Memory B cell (primary cell): Measurements from ENCODE around the gene WDFY3.
A peak's percentile ranks its signal among the peaks of the same experiment; 100 is the strongest.

Experiments used
- ATAC-seq: fragments of 150-1000 bp; cut with Tn5 transposase; 2 replicates; pipeline ENCODE4 v1.10.0; 2021; ENCODE audit warnings: low read depth, mild to moderate bottlenecking, moderate library complexity
- DNase-seq, 2 donors: peaks; one replicate each; pipeline ENCODE4 v3.0.0; 2022; ENCODE audit warnings: low spot score in 2 of 2
- H3K27ac Mint-ChIP-seq: one replicate; pipeline ENCODE4 v1.8.0; 2022; ENCODE audit warnings: mild to moderate bottlenecking, moderate library complexity, mixed read lengths
- H3K27me3 Mint-ChIP-seq: one replicate; pipeline ENCODE4 v1.8.0; 2022; ENCODE audit warnings: mixed read lengths
- H3K36me3 Mint-ChIP-seq: one replicate; pipeline ENCODE4 v1.8.0; 2022; ENCODE audit warnings: mild to moderate bottlenecking, mixed read lengths
- H3K4me1 Mint-ChIP-seq: one replicate; pipeline ENCODE4 v1.8.0; 2022; ENCODE audit warnings: mixed read lengths
- H3K4me3 Mint-ChIP-seq: one replicate; pipeline ENCODE4 v1.8.0; 2022; ENCODE audit warnings: mild to moderate bottlenecking, moderate library complexity, mixed read lengths
- H3K9me3 Mint-ChIP-seq: one replicate; pipeline ENCODE4 v1.8.0; 2022; ENCODE audit warnings: mixed read lengths

Gene WDFY3

DNA sequence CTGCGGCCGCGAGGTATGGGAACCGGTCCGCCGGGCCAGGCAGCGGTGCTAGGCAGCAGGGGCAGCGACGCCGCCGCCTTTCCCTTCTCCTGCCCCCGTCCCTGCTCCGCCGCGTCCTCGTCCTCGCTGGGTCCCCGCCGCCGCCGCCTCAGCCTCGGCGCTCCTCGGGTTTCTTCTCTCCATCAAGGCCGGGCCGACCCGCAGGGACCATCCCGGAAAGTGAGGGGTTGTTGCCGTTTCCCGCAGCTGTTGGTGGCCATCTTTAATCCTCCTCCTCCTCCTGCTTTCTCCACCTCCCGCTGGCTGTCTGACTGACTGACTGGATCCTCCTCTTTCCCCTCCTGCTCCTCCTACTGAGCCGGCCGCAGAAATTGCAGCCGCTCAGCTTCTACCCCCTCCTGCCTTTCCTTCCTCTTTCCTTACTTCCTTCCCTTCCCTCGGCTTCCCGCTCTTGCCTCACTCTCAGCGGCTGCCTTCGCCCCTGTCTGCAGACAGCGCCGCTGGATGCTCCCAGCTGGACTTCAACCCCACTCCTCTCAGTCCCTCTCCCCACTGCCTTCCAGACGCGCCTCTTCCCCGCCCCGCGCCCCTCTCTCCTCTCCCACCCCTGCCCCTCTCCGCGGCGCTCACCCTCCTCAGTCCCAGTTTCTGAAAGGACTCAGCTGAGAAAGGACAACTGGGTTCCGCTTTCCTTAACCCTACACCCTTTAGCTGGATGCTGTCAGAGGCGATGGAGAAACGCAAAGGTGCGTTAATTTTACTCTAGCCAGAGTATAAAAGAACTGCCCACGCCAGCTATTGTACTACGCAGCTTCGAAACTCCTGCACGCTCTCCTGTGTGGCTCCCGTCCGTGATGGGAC is at the start of gene WDFY3:
WDFY3 (minus strand) TSS at position 309 of the 861 bp plus-strand sequence. CDS start 106,099 bp downstream, outside the sequence.
- Mint-ChIP-seq H3K36me3 (peaks cover 2% of the 10 kb centered on the region), H3K27me3 (peaks cover 17% of the 10 kb centered on the region), H3K4me3 (peak within 1 kb of the TSS; percentile 87), H3K4me1 (peaks cover 14% of the 10 kb centered on the region), H3K9me3 (no peaks in the 10 kb centered on the region), H3K27ac (peak within 1 kb of the TSS; percentile 14)
- ATAC-seq: peak; percentile 26
- peak in 1 of 2 donors; percentile 14 for DNase-seq

GRCh38 chr4:85005865-85006377 is 39.4 kb upstream of the WDFY3 start:
- no peak for ATAC-seq
- Mint-ChIP-seq H3K27me3 (peaks cover 1% of the 10 kb centered on the region), H3K36me3 (no peaks in the 10 kb centered on the region), H3K4me1 (no peaks in the 10 kb centered on the region), H3K27ac (no peak overlapping the region), H3K9me3 (no peaks in the 10 kb centered on the region), H3K4me3 (no peak overlapping the region)
- DNase-seq: no peak

DNA sequence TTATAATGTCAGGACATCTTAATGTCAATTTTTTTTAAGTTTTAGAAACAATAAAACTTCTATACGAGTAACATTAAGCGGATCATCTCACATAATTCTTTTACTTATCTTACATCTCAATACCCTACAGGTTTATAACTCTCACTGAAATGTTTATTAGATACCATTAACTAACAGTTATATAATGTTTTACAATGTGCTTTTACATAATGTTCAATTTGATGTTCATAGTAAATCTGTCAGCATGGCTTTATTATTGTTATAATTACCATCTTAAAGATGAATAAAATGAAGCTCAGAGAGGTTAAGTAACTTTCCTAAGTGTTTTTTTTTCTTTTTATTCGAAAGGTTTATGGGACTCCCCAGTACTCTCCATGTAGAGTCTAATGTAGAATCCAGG is 33.9 kb upstream of the WDFY3 start:
- no peaks in the 10 kb centered on the region for H3K36me3 Mint-ChIP-seq
- ATAC-seq: no peak
- H3K4me3 Mint-ChIP-seq: no peak overlapping the region
- no peak overlapping the region for H3K27ac Mint-ChIP-seq
- no peaks in the 10 kb centered on the region for H3K4me1 Mint-ChIP-seq
- no peaks in the 10 kb centered on the region for H3K9me3 Mint-ChIP-seq
- DNase-seq: no peak
- peaks cover 3% of the 10 kb centered on the region for H3K27me3 Mint-ChIP-seq

GRCh38 chr4:84995386-84995785 is 28.9 kb upstream of the WDFY3 start:
- no peak for ATAC-seq
- Mint-ChIP-seq H3K27me3 (peaks cover 3% of the 10 kb centered on the region), H3K36me3 (no peaks in the 10 kb centered on the region), H3K4me1 (no peaks in the 10 kb centered on the region), H3K9me3 (peaks cover 2% of the 10 kb centered on the region), H3K27ac (no peak overlapping the region), H3K4me3 (no peak overlapping the region)
- no peak for DNase-seq

GRCh38 chr4:84994280-84994679 is 27.8 kb upstream of the WDFY3 start:
- no peak for DNase-seq
- no peaks in the 10 kb centered on the region for H3K4me1 Mint-ChIP-seq
- H3K9me3 Mint-ChIP-seq: peaks cover 2% of the 10 kb centered on the region
- H3K4me3 Mint-ChIP-seq: no peak overlapping the region
- H3K27ac Mint-ChIP-seq: no peak overlapping the region
- no peaks in the 10 kb centered on the region for H3K36me3 Mint-ChIP-seq
- peaks cover 3% of the 10 kb centered on the region for H3K27me3 Mint-ChIP-seq
- ATAC-seq: no peak

DNA sequence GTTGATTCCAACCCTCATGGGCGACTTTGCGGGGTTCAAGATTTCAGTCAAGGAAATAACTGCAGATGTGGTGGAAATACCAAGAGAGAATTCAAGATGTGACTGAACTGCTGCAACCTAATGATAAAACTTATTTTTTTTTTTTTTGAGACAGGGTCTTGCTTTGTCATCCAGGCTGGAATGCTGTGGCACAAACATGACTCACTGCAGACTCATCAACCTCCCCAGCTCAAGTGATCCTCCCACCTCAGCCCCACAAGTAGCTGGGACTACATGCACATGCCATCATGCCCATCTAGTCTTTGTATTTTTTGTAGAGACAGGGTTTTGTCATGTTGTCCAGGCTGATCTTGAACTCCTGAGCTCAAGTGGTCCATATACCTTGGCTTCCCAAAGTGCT is 19.5 kb upstream of the WDFY3 start:
- no peaks in the 10 kb centered on the region for H3K4me1 Mint-ChIP-seq
- H3K27me3 Mint-ChIP-seq: peaks cover 6% of the 10 kb centered on the region
- no peak for ATAC-seq
- no peaks in the 10 kb centered on the region for H3K36me3 Mint-ChIP-seq
- peaks cover 3% of the 10 kb centered on the region for H3K9me3 Mint-ChIP-seq
- no peak overlapping the region for H3K4me3 Mint-ChIP-seq
- DNase-seq: no peak
- H3K27ac Mint-ChIP-seq: no peak overlapping the region

DNA sequence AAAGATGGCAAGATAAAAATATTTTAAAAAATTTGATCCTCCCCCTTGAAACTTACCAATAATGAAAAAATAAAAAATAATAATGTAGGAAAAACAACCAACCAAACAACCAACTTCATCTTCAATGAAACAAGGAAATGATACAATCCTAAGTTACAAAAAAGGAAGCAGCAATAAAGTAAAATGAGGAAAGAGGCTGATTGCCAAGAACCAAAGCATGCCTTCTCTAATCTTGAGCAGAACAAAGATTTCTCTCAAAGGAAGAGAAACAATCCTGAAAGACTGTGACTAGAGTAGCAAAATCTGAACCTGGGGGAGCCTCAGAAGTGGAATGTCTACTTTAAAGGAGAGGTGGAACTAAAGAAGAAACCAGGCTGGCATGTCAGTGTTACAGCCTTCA is 10.9 kb upstream of the WDFY3 start:
- Mint-ChIP-seq H3K27me3 (peaks cover 5% of the 10 kb centered on the region), H3K27ac (no peak overlapping the region), H3K4me3 (no peak overlapping the region), H3K36me3 (no peaks in the 10 kb centered on the region), H3K9me3 (peaks cover 3% of the 10 kb centered on the region), H3K4me1 (no peaks in the 10 kb centered on the region)
- no peak for ATAC-seq
- DNase-seq: no peak

GRCh38 chr4:84973856-84974255 is 7.4 kb upstream of the WDFY3 start:
- H3K9me3 Mint-ChIP-seq: no peaks in the 10 kb centered on the region
- H3K4me3 Mint-ChIP-seq: no peak overlapping the region
- ATAC-seq (no peak), DNase-seq (no peak)
- H3K36me3 Mint-ChIP-seq: no peaks in the 10 kb centered on the region
- H3K4me1 Mint-ChIP-seq: no peaks in the 10 kb centered on the region
- H3K27ac Mint-ChIP-seq: no peak overlapping the region
- H3K27me3 Mint-ChIP-seq: peaks cover 7% of the 10 kb centered on the region

DNA sequence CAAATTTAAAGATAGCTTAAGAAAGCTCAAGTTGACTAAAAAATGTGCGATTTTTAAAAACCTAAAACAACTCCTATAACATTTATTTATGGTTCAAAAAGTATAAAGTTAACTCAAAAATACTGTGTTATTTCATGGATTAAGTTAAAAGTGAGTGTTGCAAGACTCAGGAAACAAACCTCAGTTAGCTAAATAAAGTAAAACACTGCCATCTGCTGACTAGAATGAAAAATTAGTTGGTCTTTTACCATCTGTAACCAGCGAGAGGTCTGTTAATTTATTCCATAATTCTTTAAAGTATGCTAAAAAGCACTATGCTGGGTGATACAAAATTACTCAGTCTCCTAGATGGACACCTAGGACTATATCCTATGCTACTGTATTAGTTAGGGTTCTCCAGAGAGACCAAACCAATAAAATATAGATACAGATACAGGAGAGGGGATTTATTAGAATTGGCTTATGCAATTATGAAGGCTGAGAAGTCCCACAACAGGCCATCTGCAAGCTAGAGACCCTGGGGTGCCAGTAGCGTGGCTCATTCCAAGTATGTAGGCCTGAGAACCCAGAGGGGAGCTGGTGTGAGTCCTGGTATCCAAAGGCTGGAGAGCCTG is 4.9 kb upstream of the WDFY3 start:
- Mint-ChIP-seq H3K27ac (no peak overlapping the region), H3K27me3 (peaks cover 16% of the 10 kb centered on the region), H3K36me3 (peaks cover 1% of the 10 kb centered on the region), H3K9me3 (no peaks in the 10 kb centered on the region), H3K4me3 (no peak overlapping the region), H3K4me1 (peaks cover 10% of the 10 kb centered on the region)
- ATAC-seq: no peak
- no peak for DNase-seq

DNA sequence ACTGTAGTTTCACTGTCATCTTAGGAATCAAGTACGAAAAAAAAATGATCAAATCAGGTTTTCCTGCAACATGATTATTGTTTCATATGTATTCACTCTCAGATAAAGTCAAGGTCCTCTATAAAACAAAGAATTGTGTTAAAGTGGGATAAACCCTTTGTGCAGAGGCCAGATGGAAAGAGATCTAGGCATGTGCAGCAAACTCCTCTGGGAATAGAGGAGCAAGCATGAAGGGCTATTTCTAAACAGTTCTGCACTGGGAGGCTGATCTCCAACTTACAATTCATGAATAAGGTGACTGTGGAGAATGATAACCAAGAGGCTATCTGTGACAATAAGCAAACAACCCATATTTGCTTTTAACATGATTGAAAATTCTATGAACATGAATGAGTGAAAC is 2.4 kb upstream of the WDFY3 start:
- H3K36me3 Mint-ChIP-seq: peaks cover 2% of the 10 kb centered on the region
- H3K27me3 Mint-ChIP-seq: peaks cover 16% of the 10 kb centered on the region
- no peak overlapping the region for H3K27ac Mint-ChIP-seq
- no peak for DNase-seq
- H3K4me3 Mint-ChIP-seq: no peak overlapping the region
- no peak for ATAC-seq
- no peaks in the 10 kb centered on the region for H3K9me3 Mint-ChIP-seq
- H3K4me1 Mint-ChIP-seq: peaks cover 14% of the 10 kb centered on the region

DNA sequence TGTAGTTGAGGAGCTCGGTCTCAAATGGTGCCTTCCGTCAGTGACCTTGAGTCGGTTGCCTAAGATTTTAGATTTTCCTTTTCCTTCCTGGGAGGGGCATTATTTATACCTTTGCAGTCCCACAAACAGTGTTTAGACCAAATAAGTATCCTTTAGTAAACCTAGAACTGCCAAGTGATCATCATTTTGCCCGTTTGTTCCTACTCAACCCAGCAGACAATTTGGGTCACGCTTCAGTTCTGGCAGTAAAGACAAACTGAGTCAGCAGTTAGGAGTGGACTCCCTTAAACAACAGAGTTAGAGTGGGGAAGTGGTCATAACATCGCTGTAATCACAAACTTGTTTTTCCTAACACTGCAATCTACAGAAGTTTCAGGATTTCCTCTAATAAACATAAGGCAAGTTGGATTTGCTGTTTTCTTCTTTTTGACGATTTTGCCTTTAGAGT is 777 bp upstream of the WDFY3 start:
- H3K27me3 Mint-ChIP-seq: peaks cover 15% of the 10 kb centered on the region
- H3K4me3 Mint-ChIP-seq: peak overlapping the region; percentile 87
- no peaks in the 10 kb centered on the region for H3K9me3 Mint-ChIP-seq
- H3K36me3 Mint-ChIP-seq: peaks cover 2% of the 10 kb centered on the region
- DNase-seq (no peak), ATAC-seq (no peak)
- H3K4me1 Mint-ChIP-seq: peaks cover 14% of the 10 kb centered on the region
- H3K27ac Mint-ChIP-seq: no peak overlapping the region

DNA sequence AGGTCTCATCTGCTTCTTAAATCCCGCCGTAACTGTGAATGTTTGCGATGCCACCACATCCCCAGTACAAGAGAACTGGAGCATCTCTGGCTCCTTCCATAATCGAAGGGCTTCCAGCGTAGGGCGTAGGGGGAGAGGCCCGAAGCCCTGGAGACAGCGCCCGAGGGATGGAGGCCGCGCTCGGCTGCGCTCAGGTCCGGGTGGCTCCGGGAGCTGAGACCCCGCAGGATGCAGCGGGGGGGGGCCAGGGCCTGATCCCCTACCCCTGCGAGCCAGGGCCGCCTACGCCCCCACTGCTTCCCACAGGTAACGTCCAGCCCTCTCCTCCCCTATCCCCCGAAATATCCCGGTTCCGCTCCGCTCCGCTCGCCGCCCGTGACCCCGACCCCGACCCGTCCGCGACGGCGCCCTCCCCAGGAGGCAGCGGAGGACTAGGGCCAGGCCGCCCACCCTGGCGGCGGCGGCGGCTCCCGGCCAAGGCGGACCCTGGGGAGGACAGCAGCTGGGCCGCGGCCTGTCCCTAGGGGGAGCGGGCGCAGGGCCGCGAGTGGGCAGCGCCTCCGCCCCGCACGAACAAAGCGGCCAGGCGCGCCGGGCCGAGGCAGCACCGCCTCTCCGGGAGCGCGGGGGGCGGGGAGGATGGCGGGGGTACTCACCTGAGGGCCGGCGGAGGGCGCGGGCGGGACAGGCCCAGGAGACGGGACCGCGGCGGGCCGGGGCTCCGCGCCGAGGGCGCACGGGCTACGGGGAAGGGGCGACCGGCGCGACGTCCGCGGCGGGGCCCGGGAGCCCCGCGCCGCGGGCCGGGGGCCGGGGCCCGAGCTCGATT is 723 bp downstream of the WDFY3 start:
- ATAC-seq (peak; percentile 8), DNase-seq (peak in 1 of 2 donors; percentile 11)
- Mint-ChIP-seq H3K4me3 (peak overlapping the region; percentile 61), H3K27ac (no peak overlapping the region), H3K4me1 (peaks cover 14% of the 10 kb centered on the region), H3K27me3 (peaks cover 17% of the 10 kb centered on the region), H3K9me3 (no peaks in the 10 kb centered on the region), H3K36me3 (peaks cover 2% of the 10 kb centered on the region)

DNA sequence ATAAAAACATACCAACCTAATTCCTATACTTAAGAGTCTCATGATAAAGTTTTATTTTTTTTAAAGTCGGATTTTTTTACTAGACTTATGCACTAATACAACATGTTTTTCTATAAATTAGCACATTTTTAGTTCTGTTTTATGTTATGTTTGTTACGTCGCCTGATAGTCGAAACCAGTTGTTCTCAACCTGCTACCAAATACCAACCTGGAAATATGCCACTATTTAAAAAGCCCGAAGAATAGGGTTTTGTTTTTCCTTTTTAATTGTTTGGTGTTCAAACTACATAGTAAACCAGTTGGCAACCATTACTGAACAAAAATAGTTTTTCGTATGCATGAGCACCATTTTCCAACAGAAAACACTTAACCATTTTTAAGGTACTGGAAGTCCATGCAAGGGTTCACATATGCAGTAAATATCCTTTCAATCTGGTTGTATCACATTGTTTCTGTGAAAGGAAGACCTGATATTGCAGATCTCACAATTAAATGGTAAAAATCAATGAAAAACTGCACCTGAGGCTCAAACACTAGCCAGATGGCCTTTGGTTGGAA is 1.4 kb downstream of the WDFY3 start:
- Mint-ChIP-seq H3K4me1 (peaks cover 14% of the 10 kb centered on the region), H3K27me3 (peaks cover 19% of the 10 kb centered on the region), H3K27ac (no peak overlapping the region), H3K4me3 (peak overlapping the region; percentile 61), H3K9me3 (no peaks in the 10 kb centered on the region), H3K36me3 (peaks cover 2% of the 10 kb centered on the region)
- ATAC-seq (no peak), DNase-seq (no peak)
